GM12892 (cell line): ENCODE data around the gene NUDT14.

Experiments used
- DNase-seq: peaks from one replicate; pipeline ENCODE4 v3.0.0; 2011; ENCODE audit not compliant: insufficient read length
- FAIRE-seq: peaks from 2 replicates; lab custom pipeline; 2011; peaks lifted over from hg19 to GRCh38; lab: Jason Lieb, UNC
- POLR2A ChIP-seq: IDR thresholded peaks from 2 replicates; pipeline ENCODE4 v1.6.1; 2011; ENCODE audit warnings: low read depth, low read length, control low read depth
- POLR2AphosphoS5 ChIP-seq: IDR thresholded peaks from 2 replicates; pipeline ENCODE4 v1.6.1; 2011; ENCODE audit warnings: low read depth, low read length, control low read depth
- TAF1 ChIP-seq: IDR thresholded peaks from 2 replicates; pipeline ENCODE4 v1.6.1; 2011; ENCODE audit warnings: low read depth, mild to moderate bottlenecking, control low read depth, low read length, borderline replicate concordance

NUDT14 gene

DNA sequence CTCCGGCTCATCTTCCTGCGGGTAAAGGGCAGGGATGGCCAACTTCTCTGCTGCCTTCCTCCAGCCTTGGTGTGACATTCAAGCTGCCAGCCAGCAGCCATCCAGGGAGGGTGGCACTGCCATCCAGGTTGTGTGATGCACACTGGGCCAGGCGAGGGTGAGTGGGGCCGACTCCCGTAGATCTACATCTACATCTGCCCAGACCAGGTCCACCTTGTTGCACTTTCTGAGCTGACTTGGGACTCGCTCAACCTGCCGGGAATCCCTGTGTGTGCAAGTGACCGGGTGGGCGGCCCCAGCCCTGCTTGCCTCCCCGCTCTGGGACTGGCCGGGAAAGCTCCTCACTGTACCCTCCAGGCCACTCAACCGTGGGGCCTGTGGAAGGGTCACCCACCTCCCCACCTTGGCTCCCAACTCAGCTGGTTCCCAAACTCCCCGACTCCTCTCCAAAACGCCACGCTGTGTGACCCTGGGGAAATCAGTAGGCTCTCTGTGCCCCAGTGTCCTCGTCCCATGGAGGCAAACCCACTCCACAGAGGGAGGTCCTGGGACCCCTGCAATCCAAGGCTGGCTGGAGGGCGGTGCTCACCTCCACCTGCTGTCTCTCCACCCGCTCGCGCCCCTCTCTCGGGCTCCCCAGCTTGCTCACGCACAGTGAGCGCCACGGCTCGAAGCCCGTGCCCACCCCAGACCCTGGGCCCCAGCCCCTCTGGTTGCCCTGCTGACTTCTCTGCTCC is 27.2 kb downstream of the NUDT14 start:
- no peak for TF ChIP-seq TAF1
- no peak for TF ChIP-seq POLR2AphosphoS5
- no peak for TF ChIP-seq POLR2A
- FAIRE-seq (no peak), DNase-seq (no peak)

- no peak for DNase-seq
- TF ChIP-seq POLR2A (no peak), TAF1 (no peak), POLR2AphosphoS5 (no peak)
- FAIRE-seq, result no peak
These were observed 27.8 kb downstream of the NUDT14 start for GRCh38 chr14:105153331-105153731.

DNA sequence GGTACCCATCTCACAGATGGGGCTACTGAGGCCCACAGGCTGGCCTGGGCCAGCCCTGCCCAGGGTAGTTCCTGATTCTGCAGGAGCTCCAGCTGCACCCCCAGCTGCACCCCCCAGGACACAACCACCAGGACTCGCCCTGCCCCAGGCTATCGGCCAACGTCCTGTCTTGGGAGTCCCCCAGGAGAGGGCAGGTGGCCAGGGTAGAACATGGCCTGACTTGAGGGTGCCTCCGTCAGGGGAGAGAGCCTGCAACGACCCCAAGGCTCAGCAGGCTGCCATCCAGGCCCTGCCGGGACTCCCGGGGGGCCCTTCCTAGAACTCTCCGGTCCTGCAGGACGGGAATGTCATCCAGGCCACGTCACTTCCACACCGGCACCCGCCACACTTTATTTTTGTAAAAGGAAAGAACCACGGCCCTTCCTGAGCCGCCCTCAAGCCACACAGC is 28.3 kb downstream of the NUDT14 start:
- no peak for TF ChIP-seq TAF1
- no peak for TF ChIP-seq POLR2AphosphoS5
- FAIRE-seq (no peak), DNase-seq (no peak)

GRCh38 chr14:105151838-105152793 is 29.0 kb downstream of the NUDT14 start:
- no peak for TF ChIP-seq TAF1
- no peak for TF ChIP-seq POLR2A
- TF ChIP-seq POLR2AphosphoS5, result no peak
- DNase-seq (no peak), FAIRE-seq (no peak)

- no peak for FAIRE-seq
- DNase-seq, result no peak
- no peak for TF ChIP-seq POLR2A
- no peak for TF ChIP-seq POLR2AphosphoS5
- no peak for TF ChIP-seq TAF1
These were observed 29.9 kb downstream of the NUDT14 start for GRCh38 chr14:105151084-105151837.

DNA sequence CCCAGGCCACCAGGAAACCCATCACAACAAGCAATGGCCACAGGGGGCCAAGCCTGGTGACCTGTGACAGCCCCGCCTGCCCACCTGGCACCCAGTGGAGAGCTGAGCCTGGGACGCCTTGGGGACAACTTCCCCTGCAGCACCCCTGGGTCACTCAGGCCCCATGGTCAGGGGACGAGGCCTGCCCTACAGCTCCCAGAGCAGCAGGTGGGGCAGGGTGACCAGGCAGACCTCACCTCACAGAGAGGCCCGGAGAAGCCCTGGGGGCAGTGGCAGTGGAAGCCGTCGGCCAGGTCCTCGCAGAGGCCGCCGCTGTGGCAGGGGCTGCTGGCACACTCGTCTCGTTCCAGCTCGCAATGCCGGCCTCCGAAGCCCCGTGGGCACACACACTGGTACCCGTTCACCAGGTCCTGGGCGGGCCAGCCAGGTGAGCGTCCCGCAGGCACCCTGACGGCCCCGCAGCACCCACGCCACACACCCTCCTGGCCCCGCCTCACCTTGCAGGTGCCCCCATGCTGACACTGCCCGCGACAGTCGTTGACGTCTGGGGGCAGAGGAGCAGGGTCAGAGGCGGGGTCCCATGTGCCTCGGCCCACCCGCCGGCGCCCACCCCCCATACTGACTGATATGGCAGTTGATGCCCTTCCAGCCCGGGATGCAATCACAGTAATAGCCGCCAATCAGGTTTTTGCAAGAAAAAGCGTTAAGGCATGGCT is 30.6 kb downstream of the NUDT14 start:
- DNase-seq, result no peak
- no peak for FAIRE-seq
- no peak for TF ChIP-seq POLR2A

DNA sequence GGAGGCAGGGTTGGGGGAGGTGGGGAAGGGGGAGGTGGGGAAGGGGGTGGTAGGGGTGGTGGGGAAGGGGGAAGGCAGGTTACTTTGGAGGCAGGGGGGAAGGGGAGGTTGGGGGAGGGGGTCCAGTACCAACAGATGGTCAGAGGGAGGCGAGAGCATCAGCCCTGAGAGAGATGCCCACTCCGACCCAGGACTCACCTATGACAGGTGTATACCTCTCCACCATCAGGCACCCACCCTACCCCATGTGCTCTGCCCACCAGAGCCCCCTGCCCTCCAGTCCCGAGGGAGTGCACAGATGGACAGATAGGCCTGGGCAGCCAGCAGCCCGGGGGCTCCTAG is 31.1 kb downstream of the NUDT14 start:
- DNase-seq (no peak), FAIRE-seq (no peak)
- TF ChIP-seq POLR2AphosphoS5 (no peak), TAF1 (no peak), POLR2A (no peak)

GRCh38 chr14:105149146-105149781 is 31.8 kb downstream of the NUDT14 start:
- DNase-seq (no peak), FAIRE-seq (no peak)
- TF ChIP-seq POLR2AphosphoS5, result no peak
- no peak for TF ChIP-seq POLR2A
- no peak for TF ChIP-seq TAF1

DNA sequence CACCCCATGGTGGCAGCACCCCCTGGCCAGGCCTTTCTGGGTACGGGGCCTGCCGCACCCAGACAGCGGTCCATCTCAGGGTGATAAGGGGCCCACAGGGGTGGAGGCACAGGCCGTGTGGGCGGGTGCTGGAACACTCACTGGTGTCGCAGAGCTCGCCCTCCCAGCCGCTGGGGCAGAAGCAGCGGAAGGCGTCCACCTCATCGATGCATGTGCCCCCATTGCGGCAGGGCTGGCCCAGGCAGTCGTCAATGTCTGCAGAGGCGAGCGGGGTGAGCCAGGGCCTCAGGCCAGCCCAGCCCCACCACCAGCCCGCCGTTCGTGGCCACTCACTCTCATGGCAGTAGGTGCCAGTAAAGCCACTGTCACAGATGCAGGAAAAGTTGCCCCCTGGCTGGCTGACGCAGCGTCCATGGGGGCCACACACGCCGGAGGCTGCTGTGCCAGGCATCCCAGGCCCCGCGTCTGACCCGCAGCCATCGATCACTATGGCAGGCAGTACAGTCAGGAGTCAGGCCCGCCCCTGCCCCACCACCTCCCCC is 32.4 kb downstream of the NUDT14 start:
- no peak for TF ChIP-seq POLR2AphosphoS5
- no peak for TF ChIP-seq TAF1
- no peak for TF ChIP-seq POLR2A
- no peak for FAIRE-seq
- no peak for DNase-seq

- DNase-seq (peak; percentile 23), FAIRE-seq (no peak)
- no peak for TF ChIP-seq POLR2A
- TF ChIP-seq POLR2AphosphoS5, result no peak
- TF ChIP-seq TAF1, result no peak
These were observed 33.2 kb downstream of the NUDT14 start for GRCh38 chr14:105147671-105148603.
